GM12878 (cell line): ENCODE measurements around the gene SLC38A3. TPM values are rescaled to one million over a fixed set of nuclear protein-coding genes. Genes with fewer than 3 reads are reported as not detected.

Experiments used
- ATAC-seq: fragments of 200-7000 bp; cut with Tn5 transposase; 3 replicates; pipeline ENCODE4 v1.9.1; 2020; ENCODE audit warnings: mild to moderate bottlenecking, moderate library complexity
- BruUV-seq: library from RNA; stranded (reverse); fragments of 400-500 nt; replicated peaks from 2 replicates; lab custom pipeline; 2021; lab: Mats Ljungman, UMichigan
- CTCF ChIA-PET: fragments of 300-600 bp; sonication (Branson Sonifier 250); formaldehyde crosslinking; extraction: SDS; loops from one replicate; lab custom pipeline; 2021; ENCODE audit warnings: inconsistent platforms; lab: Yijun Ruan, JAX
- POLR2A ChIA-PET: fragments of 350-600 bp; formaldehyde crosslinking; extraction: SDS; loops from one replicate; lab custom pipeline; 2021; ENCODE audit warnings: inconsistent platforms; lab: Charles Lee
- RAD21 ChIA-PET: fragments of 300-600 bp; sonication (Branson Sonifier 250); formaldehyde crosslinking; loops from one replicate; lab custom pipeline; 2023; ENCODE audit warnings: antibody characterized with exemption; ENCODE audit not compliant: unreplicated experiment; lab: Charles Lee
- SMC1A ChIA-PET: fragments of 300-600 bp; sonication (Branson Sonifier 250); formaldehyde crosslinking; loops from one replicate; lab custom pipeline; 2023; ENCODE audit not compliant: unreplicated experiment, uncharacterized antibody; lab: Charles Lee
- DNase-seq: peaks from one replicate; pipeline ENCODE4 v3.0.0-alpha.2; 2011; ENCODE audit warnings: low read depth, low spot score
- FAIRE-seq: peaks from 3 replicates; lab custom pipeline; 2011; peaks lifted over from hg19 to GRCh38; lab: Jason Lieb, UNC
- H2AFZ ChIP-seq: 2 replicates; pipeline ENCODE4 v1.6.0; 2011; ENCODE audit warnings: low read depth, low read length, control low read depth; ENCODE audit not compliant: control insufficient read depth
- H3K27ac ChIP-seq: 2 replicates; pipeline ENCODE4 v1.5.1; 2011; ENCODE audit warnings: control low read depth; ENCODE audit not compliant: control insufficient read depth, insufficient read depth
- H3K27me3 ChIP-seq, 2 experiments: replicated peaks in 1 of 2; 2 replicates each; pipeline versions ENCODE4 v1.6.0 to v1.6.1; 2011; ENCODE audit warnings: low read length in 1 of 2; ENCODE audit not compliant: control insufficient read depth in 2 of 2, insufficient read depth in 2 of 2
- H3K36me3 ChIP-seq, 2 experiments: 2 replicates each; pipeline ENCODE4 v1.5.1; 2011; ENCODE audit warnings: low read length in 1 of 2; ENCODE audit not compliant: control insufficient read depth in 2 of 2, insufficient read depth in 2 of 2
- H3K4me1 ChIP-seq: 2 replicates; pipeline ENCODE4 v1.6.1; 2011; ENCODE audit warnings: mild to moderate bottlenecking, low read length, moderate library complexity, mixed read lengths; ENCODE audit not compliant: control insufficient read depth, insufficient read depth
- H3K4me2 ChIP-seq: 2 replicates; pipeline ENCODE4 v1.6.0; 2011; ENCODE audit warnings: control low read depth; ENCODE audit not compliant: control insufficient read depth, insufficient read depth
- H3K4me3 ChIP-seq: fragments of 200-600 bp; sonication (generic); 2 replicates; pipeline ENCODE4 v1.5.1; 2016
- H3K79me2 ChIP-seq: 2 replicates; pipeline ENCODE4 v1.6.0; 2011; ENCODE audit warnings: low read length; ENCODE audit not compliant: control insufficient read depth, insufficient read depth
- H3K9ac ChIP-seq: 2 replicates; pipeline ENCODE4 v1.8.0; 2011; ENCODE audit warnings: low read length, control low read depth, mixed read lengths; ENCODE audit not compliant: control insufficient read depth, insufficient read depth
- H3K9me3 ChIP-seq: replicated peaks from 3 replicates; pipeline ENCODE4 v1.5.1; 2011; ENCODE audit warnings: mild to moderate bottlenecking, low read length; ENCODE audit not compliant: control insufficient read depth, insufficient read depth
- H4K20me1 ChIP-seq: 2 replicates; pipeline ENCODE4 v1.6.0; 2011; ENCODE audit not compliant: control insufficient read depth, insufficient read depth
- CEBPB ChIP-seq, 2 experiments: fragments of 150-350 bp in 1 of 2; IDR thresholded peaks; 2 replicates each; pipeline ENCODE4 v1.6.1; 2012 to 2014; ENCODE audit warnings: low read depth in 2 of 2, low read length in 2 of 2, borderline replicate concordance in 1 of 2, inconsistent platforms in 1 of 2
- HCFC1 ChIP-seq: fragments of 150-350 bp; IDR thresholded peaks from 2 replicates; pipeline ENCODE4 v1.6.1; 2014; ENCODE audit warnings: low read length
- IRF4 ChIP-seq: IDR thresholded peaks from 2 replicates; pipeline ENCODE4 v1.6.1; 2011; ENCODE audit warnings: low read depth, low read length
- JUND ChIP-seq: IDR thresholded peaks from 2 replicates; pipeline ENCODE4 v1.6.1; 2012; ENCODE audit warnings: low read depth, mild to moderate bottlenecking, low read length, improper control_type of control experiment, moderate library complexity
- NFYB ChIP-seq: IDR thresholded peaks from 2 replicates; pipeline ENCODE4 v1.6.1; 2011; ENCODE audit warnings: low read depth, mild to moderate bottlenecking, low read length, improper control_type of control experiment, moderate library complexity; ENCODE audit not compliant: insufficient read depth
- NRF1 ChIP-seq: conservative IDR thresholded peaks from 2 replicates; pipeline ENCODE4 v1.6.1; 2011; ENCODE audit warnings: mild to moderate bottlenecking, low read depth, low read length, improper control_type of control experiment
- SUZ12 ChIP-seq: fragments of 200-600 bp; sonication (generic); IDR thresholded peaks from one replicate; pipeline ENCODE4 v1.6.1; 2018; ENCODE audit warnings: antibody characterized with exemption, mild to moderate bottlenecking; ENCODE audit not compliant: unreplicated experiment
- TARDBP ChIP-seq: IDR thresholded peaks from 2 replicates; pipeline ENCODE4 v1.6.1; 2016; ENCODE audit warnings: borderline replicate concordance
- YBX1 ChIP-seq: fragments of 450-650 bp; IDR thresholded peaks from 2 replicates; pipeline ENCODE4 v1.6.1; 2016; ENCODE audit warnings: antibody characterized with exemption
- ZNF217 ChIP-seq: fragments of 450-650 bp; IDR thresholded peaks from 2 replicates; pipeline ENCODE4 v1.6.1; 2017; ENCODE audit warnings: antibody characterized with exemption, mild to moderate bottlenecking
- WGBS: methylation state at CpG from one replicate; pipeline ENCODE4 v1.1.6; 2016; ENCODE audit warnings: low lambda C conversion rate; ENCODE audit not compliant: insufficient replicate concordance, insufficient coverage; ENCODE audit errors: missing lambda C conversion rate; 5-methylcytosine and 5-hydroxymethylcytosine counted together
- in situ Hi-C: fragments of 300-500 bp; cut with MboI; formaldehyde crosslinking; loops from 9 replicates; pipeline ENCODE4 v1.14.3; 2018; ENCODE audit warnings: mixed read lengths
- intact Hi-C: fragments of 100-400 bp; cut with micrococcal nuclease; formaldehyde crosslinking; loops from one replicate; pipeline ENCODE4 v1.14.2; 2022; ENCODE audit not compliant: unreplicated experiment
- polyA plus RNA-seq, 11 experiments: library from polyadenylated mRNA; depleted of rRNA in 4 of 11; unstranded in 6 of 11; stranded (reverse) in 5 of 11; fragments of >200 nt; fragmentation: Nextera tagmentation in 4 of 11; fragmentation: Illumina TruSeq in 1 of 11; extraction: Ambion mirVana in 4 of 11; extraction: Trizol in 1 of 11; gene quantifications; 1 replicate in 1 of 11; 2 replicates in 10 of 11; pipeline versions ENCODE4 v1.2.1 to v1.2.3, GENCODE V29; 2011 to 2016; ENCODE audit warnings: inconsistent platforms in 2 of 11, missing spikeins in 2 of 11, low read depth in 1 of 11
- total RNA-seq, 4 experiments: library from RNA; depleted of rRNA in 3 of 4; stranded (reverse); fragments of >200 nt in 3 of 4; fragmentation: Illumina TruSeq in 1 of 4; extraction: Trizol in 1 of 4; gene quantifications; 2 replicates each; pipeline versions ENCODE4 v1.2.1 to v1.2.3, GENCODE V29; 2013 to 2021
- TF ChIP-seq, protein P1 (sequence below): IDR thresholded peaks from 2 replicates; pipeline ENCODE4 v1.6.1; 2011; ENCODE audit warnings: borderline replicate concordance, low read depth, mild to moderate bottlenecking, moderate library complexity, mixed read lengths, low read length; ENCODE audit not compliant: insufficient read depth; ENCODE audit errors: extremely low read length
- TF ChIP-seq, protein P2 (sequence below): IDR thresholded peaks from 2 replicates; pipeline ENCODE4 v1.6.1; 2012; ENCODE audit warnings: low read depth, low read length, improper control_type of control experiment
- TF ChIP-seq, protein P3 (sequence below): IDR thresholded peaks from 2 replicates; pipeline ENCODE4 v1.6.1; 2011; ENCODE audit warnings: low read depth, low read length, improper control_type of control experiment, borderline replicate concordance

The SLC38A3 gene
- total and polyA plus RNA-seq, 10 of the 15 experiments (the other 5 are each of a cell fraction or from before 2014, with no cell fraction given), result 0.14 TPM; not detected in 9

DNA sequence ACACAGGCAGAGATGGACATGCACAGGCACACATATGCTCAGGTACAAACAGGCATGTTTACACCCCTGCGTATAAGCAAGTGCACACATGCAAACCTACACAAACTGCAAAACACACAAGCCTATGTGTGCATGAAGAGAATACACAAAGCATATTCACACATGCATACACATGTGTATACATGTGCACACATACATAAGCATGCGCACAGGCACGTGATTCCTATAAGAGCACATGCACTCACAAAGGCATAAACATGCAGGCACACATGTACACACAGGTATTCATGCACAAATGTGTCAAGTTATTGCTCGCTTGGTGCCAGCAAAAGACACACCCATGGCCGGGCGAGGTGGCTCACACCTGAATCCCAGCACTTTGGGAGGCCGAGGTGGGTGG lies 15.1 kb upstream of the SLC38A3 start (continued):
- TF ChIP-seq YBX1, result no peak
- TF ChIP-seq ZNF217, result no peak
- no peak for TF ChIP-seq IRF4
- TF ChIP-seq JUND, result no peak

DNA sequence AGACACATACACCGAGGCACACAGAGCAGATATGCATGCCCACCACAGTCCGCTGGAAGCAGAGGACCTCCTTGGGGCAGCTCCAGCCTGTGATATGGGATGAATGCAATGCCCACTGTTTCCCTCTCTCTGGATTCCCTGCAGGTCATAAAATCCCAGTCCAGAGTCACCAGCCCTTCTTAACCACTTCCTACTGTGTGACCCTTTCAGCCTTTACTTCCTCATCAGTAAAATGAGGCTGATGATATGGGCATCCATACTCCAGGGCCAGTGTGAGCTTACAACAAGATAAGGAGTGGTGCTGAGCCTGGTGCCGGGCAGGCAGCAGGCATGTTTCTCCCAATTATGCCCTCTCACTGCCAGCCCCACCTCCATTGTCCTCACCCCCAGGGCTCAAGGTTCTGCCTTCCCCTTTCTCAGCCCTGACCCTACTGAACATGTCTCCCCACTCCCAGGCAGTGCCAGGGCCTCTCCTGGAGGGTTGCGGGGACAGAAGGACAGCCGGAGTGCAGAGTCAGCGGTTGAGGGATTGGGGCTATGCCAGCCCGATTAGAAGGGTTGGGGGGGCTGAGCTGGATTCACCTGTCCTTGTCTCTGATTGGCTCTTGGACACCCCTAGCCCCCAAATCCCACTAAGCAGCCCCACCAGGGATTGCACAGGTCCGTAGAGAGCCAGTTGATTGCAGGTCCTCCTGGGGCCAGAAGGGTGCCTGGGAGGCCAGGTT lies 14.0 kb upstream of the SLC38A3 start, which contains the start of gene GNAT1:
GNAT1 (plus strand) TSS at position 675 of the 725 bp plus-strand sequence. CDS start 116 bp downstream, outside the sequence.
- 31% methylated on average over 8 of the region's 8 CpGs for WGBS
- ChIA-PET RAD21 (interaction anchor here (1.3 to 5.6 kb wide), 5 partner anchors 35 to 74 kb away, joined by 4 to 72 read pairs (median 5); no protein-coding TSS in a partner anchor), POLR2A (no interaction called here), SMC1A (interaction anchor here (1.8 to 2.9 kb wide), 2 partner anchors 35 to 56 kb away, joined by 4 to 24 read pairs; no protein-coding TSS in a partner anchor), CTCF (interaction anchor here (0.6 to 6.9 kb wide), 18 partner anchors 11 to 221 kb away, joined by 3 to 110 read pairs (median 4); partner anchors contain the start of gene LSMEM2)
- H3K27ac ChIP-seq, result no peak within 1 kb of the TSS
- H3K4me2 ChIP-seq, result no peak within 1 kb of the TSS
- in situ Hi-C loops, result loop anchor here (5.0 kb wide), 1 partner anchor 36 kb away; no protein-coding TSS in a partner anchor
- FAIRE-seq (no peak), ATAC-seq (no peak), DNase-seq (no peak)
- no peaks in the 10 kb centered on the region for H3K4me1 ChIP-seq
- no peak within 1 kb of the TSS for H3K9ac ChIP-seq
- no peaks in the 10 kb centered on the region for H4K20me1 ChIP-seq
- H2AFZ ChIP-seq, result no peak within 1 kb of the TSS
- intact Hi-C loops, result no loop called here
- TF ChIP-seq TARDBP, result no peak
- no peak for TF ChIP-seq SUZ12
- TF ChIP-seq, protein P1, sequence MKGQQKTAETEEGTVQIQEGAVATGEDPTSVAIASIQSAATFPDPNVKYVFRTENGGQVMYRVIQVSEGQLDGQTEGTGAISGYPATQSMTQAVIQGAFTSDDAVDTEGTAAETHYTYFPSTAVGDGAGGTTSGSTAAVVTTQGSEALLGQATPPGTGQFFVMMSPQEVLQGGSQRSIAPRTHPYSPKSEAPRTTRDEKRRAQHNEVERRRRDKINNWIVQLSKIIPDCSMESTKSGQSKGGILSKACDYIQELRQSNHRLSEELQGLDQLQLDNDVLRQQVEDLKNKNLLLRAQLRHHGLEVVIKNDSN, result no peak
- no peak for TF ChIP-seq NFYB
- TF ChIP-seq HCFC1, result no peak
- no peak for TF ChIP-seq NRF1
- TF ChIP-seq CEBPB (IDR thresholded peaks at IDR 0.05; ENCODE audit: borderline replicate concordance in 1 of 2, low read depth in 2 of 2, low read length in 2 of 2), result no peak
- TF ChIP-seq, protein P2, sequence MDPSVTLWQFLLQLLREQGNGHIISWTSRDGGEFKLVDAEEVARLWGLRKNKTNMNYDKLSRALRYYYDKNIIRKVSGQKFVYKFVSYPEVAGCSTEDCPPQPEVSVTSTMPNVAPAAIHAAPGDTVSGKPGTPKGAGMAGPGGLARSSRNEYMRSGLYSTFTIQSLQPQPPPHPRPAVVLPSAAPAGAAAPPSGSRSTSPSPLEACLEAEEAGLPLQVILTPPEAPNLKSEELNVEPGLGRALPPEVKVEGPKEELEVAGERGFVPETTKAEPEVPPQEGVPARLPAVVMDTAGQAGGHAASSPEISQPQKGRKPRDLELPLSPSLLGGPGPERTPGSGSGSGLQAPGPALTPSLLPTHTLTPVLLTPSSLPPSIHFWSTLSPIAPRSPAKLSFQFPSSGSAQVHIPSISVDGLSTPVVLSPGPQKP, result no peak
- TF ChIP-seq, protein P3, sequence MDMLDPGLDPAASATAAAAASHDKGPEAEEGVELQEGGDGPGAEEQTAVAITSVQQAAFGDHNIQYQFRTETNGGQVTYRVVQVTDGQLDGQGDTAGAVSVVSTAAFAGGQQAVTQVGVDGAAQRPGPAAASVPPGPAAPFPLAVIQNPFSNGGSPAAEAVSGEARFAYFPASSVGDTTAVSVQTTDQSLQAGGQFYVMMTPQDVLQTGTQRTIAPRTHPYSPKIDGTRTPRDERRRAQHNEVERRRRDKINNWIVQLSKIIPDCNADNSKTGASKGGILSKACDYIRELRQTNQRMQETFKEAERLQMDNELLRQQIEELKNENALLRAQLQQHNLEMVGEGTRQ, result no peak
- no peaks in the 10 kb centered on the region; a peak in 1 of 4 replicates for H3K27me3 ChIP-seq
- no peaks in the 10 kb centered on the region for H3K79me2 ChIP-seq
- BruUV-seq, result no TSS peak
- H3K4me3 ChIP-seq, result no peak within 1 kb of the TSS
- no peaks in the 10 kb centered on the region for H3K36me3 ChIP-seq
- no peaks in the 10 kb centered on the region for H3K9me3 ChIP-seq
